A549 treated with AZD9567 at 1 μM for 4 hours (cell line): ENCODE data around the gene ACR. TPM values are rescaled to one million over a fixed set of nuclear protein-coding genes. Genes with fewer than 3 reads are reported as not detected.

ENCODE experiments used
- total RNA-seq: library from RNA; stranded (reverse); fragments of 200-300 nt; extraction: Qiagen RNA extraction; gene quantifications from 5 replicates; pipeline ENCODE4 v1.2.3, GENCODE V29; 2022; ENCODE audit not compliant: insufficient read depth

ACR gene
- 0.07 to 0.19 TPM (median 0.08 TPM) in 3 of 5 replicates, not detected in the others for total RNA-seq

DNA sequence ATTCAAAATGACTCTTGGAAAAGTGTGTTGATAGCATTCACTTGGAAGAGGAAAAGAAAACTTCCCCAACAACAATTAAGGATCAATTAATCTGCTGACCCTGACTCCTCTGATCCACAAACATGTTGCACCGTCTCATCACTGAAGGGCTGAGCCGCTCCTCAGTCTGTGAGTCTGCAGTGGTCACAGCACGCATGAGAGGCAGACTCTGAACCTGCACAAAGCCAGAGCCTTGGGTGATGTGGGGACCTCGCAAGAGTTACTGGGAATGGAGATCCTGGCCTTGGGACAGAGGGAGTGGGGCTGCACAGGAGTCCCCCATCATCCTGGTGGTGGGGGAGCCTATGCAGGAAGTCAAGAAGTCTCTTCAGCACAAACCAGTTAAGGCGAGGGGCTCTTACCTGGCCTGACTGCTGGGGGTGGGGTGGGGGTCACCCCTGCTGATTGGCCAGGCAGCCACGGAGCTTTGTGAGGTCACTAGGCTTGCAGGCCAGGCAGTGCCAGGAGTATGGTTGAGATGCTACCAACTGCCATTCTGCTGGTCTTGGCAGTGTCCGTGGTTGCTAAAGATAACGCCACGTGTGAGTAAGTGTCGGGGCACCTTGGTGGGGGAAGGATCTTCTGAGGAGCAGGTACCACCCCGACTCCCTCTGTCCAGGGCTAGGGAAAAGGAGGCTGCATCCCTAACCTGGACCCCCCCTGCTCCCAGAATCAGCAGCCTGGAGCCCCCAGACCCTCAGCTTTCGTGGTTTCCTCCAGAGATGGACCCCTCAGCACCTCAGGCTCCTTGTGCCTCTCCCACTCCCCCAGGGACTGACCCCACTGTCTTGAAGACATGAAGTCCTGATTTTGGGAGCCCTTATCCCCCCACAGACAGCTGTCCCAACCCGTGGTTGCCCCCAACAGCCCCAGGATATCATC lies at the start of gene ACR:
TSS of gene ACR (plus strand) at position 477 of the 921 bp plus-strand sequence. CDS start at position 509, 32 bp downstream.

GRCh38 chr22:50783033-50783879 lies 45.3 kb downstream of the ACR start, which contains the start of gene RABL2B:
TSS of gene RABL2B (minus strand) at chr22:50783636. CDS start at chr22:50782294, 1,342 bp downstream.

Other genes with a start within 250 kb of the ACR start
- 24.1 to 54.9 TPM (median 52.4 TPM) in 5 replicates for gene LMF2, start 230.5 kb upstream of the ACR start, total RNA-seq
- gene NCAPH2, start 230.0 kb upstream of the ACR start, total RNA-seq, result 33.8 to 41.0 TPM (median 40.1 TPM) in 5 replicates
- gene SCO2, start 212.6 kb upstream of the ACR start, total RNA-seq, result 3.5 to 6.6 TPM (median 4.4 TPM) in 4 of 5 replicates, not detected in the other
- gene TYMP, start 208.2 kb upstream of the ACR start, total RNA-seq, result 14.2 to 18.0 TPM (median 17.2 TPM) in 5 replicates
- 0.02 to 0.04 TPM in 2 of 5 replicates, not detected in the others for gene KLHDC7B, start 192.3 kb upstream of the ACR start, total RNA-seq
- gene SYCE3, start 175.3 kb upstream of the ACR start, total RNA-seq, result 0.33 to 0.56 TPM (median 0.40 TPM) in 3 of 5 replicates, not detected in the others
- 13.1 to 20.3 TPM (median 13.8 TPM) in 5 replicates for gene CPT1B, start 159.8 kb upstream of the ACR start, total RNA-seq
- gene CHKB, start 155.4 kb upstream of the ACR start, total RNA-seq, result 7.4 to 23.6 TPM (median 18.9 TPM) in 5 replicates
- 2.1 to 3.8 TPM (median 3.6 TPM) in 5 replicates for gene MAPK8IP2, start 137.4 kb upstream of the ACR start, total RNA-seq
- gene ARSA, start 110.1 kb upstream of the ACR start, total RNA-seq, result 14.3 to 25.8 TPM (median 22.9 TPM) in 5 replicates
- gene SHANK3, start 65.4 kb upstream of the ACR start, total RNA-seq, result 3.7 to 5.3 TPM (median 4.5 TPM) in 5 replicates
- 10.0 to 22.0 TPM (median 21.7 TPM) in 5 replicates for gene RABL2B, start 45.4 kb downstream of the ACR start, total RNA-seq